SK-N-SH (cell line): ENCODE results near the gene POLN. TPM values are rescaled to one million over a fixed set of nuclear protein-coding genes. Genes with fewer than 3 reads are reported as not detected.

ENCODE experiments used
- CTCF ChIA-PET: fragments of 300-600, 350-600 bp; formaldehyde crosslinking; extraction: SDS; loops from one replicate; lab custom pipeline; 2021; lab: Yijun Ruan, JAX
- POLR2A ChIA-PET: fragments of 350-600 bp; sonication (Branson Sonifier 250); formaldehyde crosslinking; extraction: SDS; loops from one replicate; lab custom pipeline; 2020; ENCODE audit warnings: antibody characterized with exemption, inconsistent platforms; lab: Yijun Ruan, JAX
- DNase-seq: peaks from one replicate; pipeline ENCODE4 v3.0.0; 2012
- H2AFZ ChIP-seq: fragments of 200-600 bp; sonication (generic); 2 replicates; pipeline ENCODE4 v1.8.1; 2016; ENCODE audit warnings: antibody characterized with exemption, mild to moderate bottlenecking, low read depth
- H3F3A ChIP-seq: fragments of 200-600 bp; sonication (generic); replicated peaks from 2 replicates; pipeline ENCODE3; 2016; ENCODE audit warnings: antibody characterized with exemption, mild to moderate bottlenecking; ENCODE audit not compliant: insufficient read depth
- H3K27ac ChIP-seq, 2 experiments: fragments of 200-500 bp in 1 of 2; fragments of 200-600 bp in 1 of 2; sonication (Bioruptor generic) in 1 of 2; sonication (generic), shearing (Covaris generic) in 1 of 2; 2 replicates each; pipeline versions ENCODE4 v1.5.1 to v1.6.1; 2014 to 2016; ENCODE audit warnings: low read depth in 2 of 2, inconsistent platforms in 1 of 2, low read length in 1 of 2, mild to moderate bottlenecking in 1 of 2, mixed read lengths in 1 of 2
- H3K27me3 ChIP-seq: fragments of 200-600 bp; sonication (generic), shearing (Covaris generic); 2 replicates; pipeline ENCODE4 v1.6.1; 2016; ENCODE audit warnings: mixed run types; ENCODE audit not compliant: insufficient read depth
- H3K36me3 ChIP-seq, 2 experiments: fragments of 200-500 bp in 1 of 2; fragments of 200-600 bp in 1 of 2; sonication (Bioruptor generic) in 1 of 2; sonication (generic) in 1 of 2; replicated peaks in 1 of 2; 2 replicates each; pipeline versions ENCODE3 to v1.5.1; 2014 to 2016; ENCODE audit warnings: low read length in 1 of 2, mild to moderate bottlenecking in 1 of 2; ENCODE audit not compliant: insufficient read depth in 2 of 2, control insufficient read depth in 1 of 2
- H3K4me1 ChIP-seq, 2 experiments: fragments of 200-500 bp in 1 of 2; fragments of 200-600 bp in 1 of 2; sonication (Bioruptor generic) in 1 of 2; sonication (generic), shearing (Covaris generic) in 1 of 2; 2 replicates each; pipeline versions ENCODE4 v1.5.1 to v1.6.1; 2014 to 2016; ENCODE audit warnings: low read depth in 1 of 2, low read length in 1 of 2, mixed run types in 1 of 2; ENCODE audit not compliant: insufficient read depth in 2 of 2, control insufficient read depth in 1 of 2
- H3K4me2 ChIP-seq: fragments of 200-600 bp; sonication (generic), shearing (Covaris generic); 2 replicates; pipeline ENCODE4 v1.6.1; 2017; ENCODE audit warnings: mixed run types
- H3K4me3 ChIP-seq, 2 experiments: fragments of 200-500 bp in 1 of 2; fragments of 200-600 bp in 1 of 2; sonication (Bioruptor generic) in 1 of 2; sonication (generic), shearing (Covaris generic) in 1 of 2; 2 replicates each; pipeline versions ENCODE4 v1.5.1 to v1.8.1; 2014 to 2016; ENCODE audit warnings: low read depth in 2 of 2, inconsistent platforms in 1 of 2, low read length in 1 of 2, mild to moderate bottlenecking in 1 of 2, mixed read lengths in 1 of 2, moderate library complexity in 1 of 2
- H3K79me2 ChIP-seq: fragments of 200-600 bp; sonication (generic); 2 replicates; pipeline ENCODE4 v1.8.1; 2017; ENCODE audit warnings: mild to moderate bottlenecking; ENCODE audit not compliant: insufficient read depth
- H3K9ac ChIP-seq: fragments of 200-600 bp; sonication (generic); 2 replicates; pipeline ENCODE4 v1.6.1; 2017; ENCODE audit warnings: mixed run types
- H3K9me2 ChIP-seq: fragments of 200-600 bp; sonication (generic); 2 replicates; pipeline ENCODE4 v1.6.1; 2017; ENCODE audit warnings: mixed run types
- H3K9me3 ChIP-seq: fragments of 200-600 bp; sonication (generic); 2 replicates; pipeline ENCODE4 v1.6.1; 2017; ENCODE audit warnings: mixed run types, mild to moderate bottlenecking, moderate library complexity
- H4K20me1 ChIP-seq: fragments of 200-600 bp; sonication (generic); 2 replicates; pipeline ENCODE4 v1.6.1; 2017; ENCODE audit warnings: mild to moderate bottlenecking, mixed run types; ENCODE audit not compliant: insufficient read depth
- CHD2 ChIP-seq: fragments of 150-350 bp; IDR thresholded peaks from 2 replicates; pipeline ENCODE4 v1.6.1; 2018; ENCODE audit warnings: low read length; ENCODE audit not compliant: partially characterized antibody
- CTCF ChIP-seq: fragments of 200-600 bp; sonication (generic); IDR thresholded peaks from 2 replicates; pipeline ENCODE4 v1.6.1; 2017; ENCODE audit warnings: antibody characterized with exemption, mild to moderate bottlenecking, moderate library complexity
- ELF1 ChIP-seq: IDR thresholded peaks from 2 replicates; pipeline ENCODE4 v1.4.0; 2012
- EP300 ChIP-seq, 2 experiments: IDR thresholded peaks; 2 replicates each; pipeline versions ENCODE4 v1.4.0 to v1.6.1; 2012; ENCODE audit warnings: borderline replicate concordance in 1 of 2, low read depth in 1 of 2, low read length in 1 of 2
- EZH2phosphoT487 ChIP-seq: fragments of 200-600 bp; sonication (generic); IDR thresholded peaks from 2 replicates; pipeline ENCODE4 v1.6.1; 2017; ENCODE audit warnings: low read depth, mixed run types, mild to moderate bottlenecking, antibody characterized with exemption, moderate library complexity, borderline replicate concordance
- FOXM1 ChIP-seq: IDR thresholded peaks from 2 replicates; pipeline ENCODE4 v1.4.0; 2012; ENCODE audit warnings: low read depth, mild to moderate bottlenecking
- IRF3 ChIP-seq: fragments of 150-350 bp; IDR thresholded peaks from 2 replicates; pipeline ENCODE4 v1.6.1; 2016; ENCODE audit warnings: mild to moderate bottlenecking, low read depth, low read length
- MAX ChIP-seq: IDR thresholded peaks from 2 replicates; pipeline ENCODE4 v1.4.0; 2012; ENCODE audit warnings: low read depth
- MEF2A ChIP-seq: IDR thresholded peaks from 2 replicates; pipeline ENCODE4 v1.4.0; 2012; ENCODE audit warnings: low read depth, borderline replicate concordance
- MXI1 ChIP-seq: IDR thresholded peaks from 2 replicates; pipeline ENCODE4 v1.6.1; 2012; ENCODE audit warnings: mild to moderate bottlenecking, low read depth, low read length, improper control_type of control experiment
- NFIC ChIP-seq: IDR thresholded peaks from 2 replicates; pipeline ENCODE4 v1.4.0; 2012; ENCODE audit warnings: borderline replicate concordance
- NRF1 ChIP-seq: IDR thresholded peaks from 2 replicates; pipeline ENCODE4 v1.6.1; 2012; ENCODE audit warnings: low read depth, mild to moderate bottlenecking, low read length
- RAD21 ChIP-seq: IDR thresholded peaks from 2 replicates; pipeline ENCODE4 v1.6.1; 2012; ENCODE audit warnings: mild to moderate bottlenecking, low read length
- REST ChIP-seq: IDR thresholded peaks from 2 replicates; pipeline ENCODE4 v1.6.1; 2012; ENCODE audit warnings: mild to moderate bottlenecking, low read depth, low read length, moderate library complexity
- TAF1 ChIP-seq: IDR thresholded peaks from 2 replicates; pipeline ENCODE4 v1.6.1; 2012; ENCODE audit warnings: low read depth, mild to moderate bottlenecking, low read length, moderate library complexity, borderline replicate concordance
- TCF12 ChIP-seq: IDR thresholded peaks from 2 replicates; pipeline ENCODE4 v1.4.0; 2012
- TEAD4 ChIP-seq: IDR thresholded peaks from 2 replicates; pipeline ENCODE4 v1.4.0; 2012; ENCODE audit warnings: mild to moderate bottlenecking, borderline replicate concordance; ENCODE audit not compliant: insufficient read depth
- USF1 ChIP-seq: IDR thresholded peaks from 2 replicates; pipeline ENCODE4 v1.4.0; 2012; ENCODE audit warnings: low read depth, borderline replicate concordance
- YY1 ChIP-seq: IDR thresholded peaks from 2 replicates; pipeline ENCODE4 v1.4.0; 2012; ENCODE audit warnings: low read depth, mild to moderate bottlenecking
- ZBTB33 ChIP-seq: IDR thresholded peaks from 2 replicates; pipeline ENCODE4 v1.4.0; 2012; ENCODE audit warnings: low read depth, borderline replicate concordance
- WGBS: methylation state at CpG from one replicate; pipeline ENCODE4 v1.1.6; 2017; ENCODE audit warnings: low lambda C conversion rate; 5-methylcytosine and 5-hydroxymethylcytosine counted together
- polyA plus RNA-seq, 3 experiments: library from polyadenylated mRNA; depleted of rRNA; stranded (reverse); fragments of >200 nt; gene quantifications; 2 replicates each; pipeline ENCODE4 v1.2.3, GENCODE V29; 2012

POLN gene
- polyA plus RNA-seq, 1 of the 3 experiments (the other 2 are of a cell fraction) = 0.67 TPM

- Histone ChIP-seq H2AFZ (no peak overlapping the region), H3K4me2 (no peak overlapping the region), H3K9me3 (no peaks in the 10 kb centered on the region), H3K27ac (no peak overlapping the region), H3F3A (no peaks in the 10 kb centered on the region), H3K4me1 (no peaks in the 10 kb centered on the region; a peak in 1 of 4 replicates), H3K9me2 (no peaks in the 10 kb centered on the region), H3K36me3 (no peaks in the 10 kb centered on the region), H4K20me1 (no peaks in the 10 kb centered on the region), H3K4me3 (no peak overlapping the region), H3K79me2 (no peaks in the 10 kb centered on the region), H3K27me3 (peaks cover 17% of the 10 kb centered on the region), H3K9ac (no peak overlapping the region)
- 82% methylated on average over 6 of the region's 6 CpGs for WGBS
- DNase-seq = no peak
- ChIA-PET CTCF (no interaction called here), POLR2A (no interaction called here)
- TF ChIP-seq FOXM1 (no peak), ZBTB33 (no peak), REST (no peak), MAX (no peak), EZH2phosphoT487 (no peak), NRF1 (no peak), TCF12 (no peak), MEF2A (no peak), CHD2 (no peak), EP300 (IDR thresholded peaks at IDR 0.05; ENCODE audit: borderline replicate concordance in 1 of 2, low read depth in 1 of 2, low read length in 1 of 2) (no peak), RAD21 (no peak), NFIC (no peak), IRF3 (no peak), CTCF (no peak), TAF1 (no peak), MXI1 (no peak), USF1 (no peak), YY1 (no peak), ELF1 (no peak), TEAD4 (no peak)
Measured at GRCh38 chr4:2054217-2054616, 187.7 kb downstream of the POLN start.
